HepG2 (cell line): ENCODE measurements around the gene SDC4. TPM values are rescaled to one million over a fixed set of nuclear protein-coding genes. Genes with fewer than 3 reads are reported as not detected.
A peak's percentile ranks its signal among the peaks of the same experiment; 100 is the strongest.

Experiments used
- ELF3 ChIP-seq: IDR thresholded peaks from 2 replicates; pipeline ENCODE4 v1.6.1; 2016; ENCODE audit warnings: missing genetic modification reagents, missing compliant biosample characterization
- ESRRA ChIP-seq: sonication (generic); formaldehyde crosslinking; IDR thresholded peaks from 2 replicates; pipeline ENCODE4 v1.5.1; 2020; ENCODE audit warnings: mild to moderate bottlenecking, low read depth, missing genetic modification reagents
- FOXP4 ChIP-seq: sonication (generic); formaldehyde crosslinking; IDR thresholded peaks from 2 replicates; pipeline ENCODE4 v1.4.0; 2020; ENCODE audit warnings: missing genetic modification reagents
- GPN1 ChIP-seq: sonication (generic); formaldehyde crosslinking; IDR thresholded peaks from 2 replicates; pipeline ENCODE4 v1.5.1; 2020; ENCODE audit warnings: missing genetic modification reagents, borderline replicate concordance
- MEIS1 ChIP-seq: sonication (generic); formaldehyde crosslinking; IDR thresholded peaks from 2 replicates; pipeline ENCODE4 v1.9.0; 2021; ENCODE audit warnings: mild to moderate bottlenecking, missing genetic modification reagents, moderate library complexity, borderline replicate concordance
- NR0B2 ChIP-seq: sonication (generic); formaldehyde crosslinking; IDR thresholded peaks from 2 replicates; pipeline ENCODE4 v1.4.0; 2020; ENCODE audit warnings: mild to moderate bottlenecking, missing genetic modification reagents
- POLR2AphosphoS2 ChIP-seq: IDR thresholded peaks from 2 replicates; pipeline ENCODE4 v1.6.1; 2011; ENCODE audit warnings: low read depth, low read length, improper control_type of control experiment
- RBM22 ChIP-seq: fragments of 200-400 bp; formaldehyde crosslinking; optimal IDR thresholded peaks from 2 replicates; pipeline ENCODE3; 2017; ENCODE audit warnings: mild to moderate bottlenecking, low read length, moderate library complexity
- RBM39 ChIP-seq: fragments of 200-400 bp; formaldehyde crosslinking; IDR thresholded peaks from one replicate; pipeline ENCODE4 v1.6.1; 2018; ENCODE audit warnings: antibody characterized with exemption, mild to moderate bottlenecking, low read depth, low read length; ENCODE audit not compliant: poor library complexity, severe bottlenecking
- SIN3A ChIP-seq: IDR thresholded peaks from 2 replicates; pipeline ENCODE4 v1.6.1; 2011; ENCODE audit warnings: low read depth, mild to moderate bottlenecking, control low read depth, low read length, borderline replicate concordance
- SMARCE1 ChIP-seq: fragments of 450-650 bp; IDR thresholded peaks from 2 replicates; pipeline ENCODE4 v1.6.1; 2017; ENCODE audit warnings: borderline replicate concordance
- SMYD3 ChIP-seq: sonication (generic); formaldehyde crosslinking; IDR thresholded peaks from 2 replicates; pipeline ENCODE4 v1.8.1; 2023; ENCODE audit warnings: mild to moderate bottlenecking, missing genetic modification reagents
- SP140L ChIP-seq: sonication (generic); formaldehyde crosslinking; IDR thresholded peaks from 2 replicates; pipeline ENCODE4 v1.4.0; 2020; ENCODE audit warnings: missing genetic modification reagents, borderline replicate concordance
- TFDP2 ChIP-seq: sonication (generic); formaldehyde crosslinking; IDR thresholded peaks from 2 replicates; pipeline ENCODE4 v1.4.0; 2020; ENCODE audit warnings: missing genetic modification reagents
- TP53 ChIP-seq: sonication (generic); formaldehyde crosslinking; conservative IDR thresholded peaks from 2 replicates; pipeline ENCODE4 v1.4.0; 2020; ENCODE audit warnings: missing genetic modification reagents
- TRIM22 ChIP-seq: fragments of 450-650 bp; IDR thresholded peaks from 2 replicates; pipeline ENCODE4 v1.6.1; 2017
- U2AF2 ChIP-seq: fragments of 200-400 bp; formaldehyde crosslinking; IDR thresholded peaks from 2 replicates; pipeline ENCODE4 v1.6.1; 2017; ENCODE audit warnings: low read depth, mild to moderate bottlenecking, low read length
- ZFP62 ChIP-seq: sonication (generic); formaldehyde crosslinking; IDR thresholded peaks from 2 replicates; pipeline ENCODE4 v1.4.0; 2020; ENCODE audit warnings: missing genetic modification reagents
- ZFY ChIP-seq: sonication (generic); formaldehyde crosslinking; IDR thresholded peaks from 2 replicates; pipeline ENCODE4 v1.4.0; 2020; ENCODE audit warnings: missing genetic modification reagents
- ZNF362 ChIP-seq: sonication (generic); formaldehyde crosslinking; IDR thresholded peaks from 2 replicates; pipeline ENCODE4 v1.4.0; 2020; ENCODE audit warnings: missing genetic modification reagents, mild to moderate bottlenecking, borderline replicate concordance
- ZNF484 ChIP-seq: sonication (generic); formaldehyde crosslinking; IDR thresholded peaks from 2 replicates; pipeline ENCODE4 v1.5.1; 2020; ENCODE audit warnings: mild to moderate bottlenecking, low read depth, missing genetic modification reagents, borderline replicate concordance
- ZNF543 ChIP-seq: sonication (generic); formaldehyde crosslinking; IDR thresholded peaks from 2 replicates; pipeline ENCODE4 v1.4.0; 2020; ENCODE audit warnings: mild to moderate bottlenecking, missing genetic modification reagents
- ZNF552 ChIP-seq: sonication (generic); formaldehyde crosslinking; IDR thresholded peaks from 2 replicates; pipeline ENCODE4 v1.9.0; 2022; ENCODE audit warnings: missing genetic modification reagents, mild to moderate bottlenecking, borderline replicate concordance
- ZNF652 ChIP-seq: IDR thresholded peaks from 2 replicates; pipeline ENCODE4 v1.6.1; 2016; ENCODE audit warnings: low read depth, borderline replicate concordance
- ZNF780A ChIP-seq: sonication (generic); formaldehyde crosslinking; IDR thresholded peaks from 2 replicates; pipeline ENCODE4 v1.8.0; 2022; ENCODE audit warnings: mild to moderate bottlenecking, missing genetic modification reagents, moderate library complexity
- ZNF792 ChIP-seq: IDR thresholded peaks from 2 replicates; pipeline ENCODE4 v1.6.1; 2016
- polyA plus RNA-seq, 8 experiments: library from polyadenylated mRNA; depleted of rRNA in 3 of 8; stranded (reverse) in 7 of 8; unstranded in 1 of 8; fragments of >200 nt; fragmentation: Illumina TruSeq in 4 of 8; extraction: Trizol in 4 of 8; gene quantifications; 2 replicates each; pipeline versions ENCODE4 v1.2.1 to v1.2.3, GENCODE V29; 2011 to 2016; ENCODE audit warnings: low read depth in 4 of 8, missing spikeins in 1 of 8, mixed read lengths in 1 of 8; ENCODE audit not compliant: insufficient read depth in 1 of 8
- total RNA-seq, 5 experiments: library from RNA; depleted of rRNA; stranded (reverse); fragments of >200 nt; fragmentation: Illumina TruSeq; extraction: Trizol; gene quantifications; 2 replicates each; pipeline ENCODE4 v1.2.3, GENCODE V29; 2016; ENCODE audit warnings: low read depth in 1 of 5

Gene SDC4
- total and polyA plus RNA-seq, 2 of the 13 experiments (the other 11 are each of a cell fraction or from before 2014, with no cell fraction given), result 49.0 to 65.1 TPM

- TF ChIP-seq ZNF362 (CRISPR knock-in tag) (no peak), MEIS1 (CRISPR knock-in tag) (no peak), ZNF484 (CRISPR knock-in tag) (no peak), ZNF792 (peak; percentile 31; the same call in 1 of the 2 replicates), SIN3A (no peak), GPN1 (CRISPR knock-in tag) (no peak), SMARCE1 (no peak), ZNF543 (CRISPR knock-in tag) (no peak), POLR2AphosphoS2 (no peak), RBM22 (no peak), ZNF652 (CRISPR knock-in tag) (no peak; the same call in 1 of the 2 replicates), ESRRA (CRISPR knock-in tag) (no peak), U2AF2 (no peak), ZNF780A (CRISPR knock-in tag) (no peak), ZNF552 (CRISPR knock-in tag) (no peak), NR0B2 (no peak), ZFY (no peak), SP140L (CRISPR knock-in tag) (no peak), TFDP2 (CRISPR knock-in tag) (no peak), TRIM22 (no peak), RBM39 (no peak), TP53 (no peak), ZFP62 (CRISPR knock-in tag) (no peak), SMYD3 (no peak), FOXP4 (CRISPR knock-in tag) (peak; percentile 23; the same call in 1 of the 2 replicates), ELF3 (CRISPR knock-in tag) (peak; percentile 71; the same call in 1 of the 2 replicates)
Measured at GRCh38 chr20:45361793-45362192, 13.6 kb upstream of the SDC4 start (continued).
